ENCODE results near the gene BCAS1.

- TF ChIP-seq POLR2A (IDR thresholded peaks at IDR 0.05; ENCODE audit: low read length) (no peak), GATA1 (IDR thresholded peaks at IDR 0.05; ENCODE audit: low read depth, low read length) (no peak)
Observed at GRCh38 chr20:54019585-54019984, 50.8 kb downstream of the BCAS1 start.

Measured in erythroblast (primary cell).